OCI-M1 (cell line): Measurements from ENCODE around the gene GALNT18.

ENCODE experiments used
- DNase-seq: peaks from one replicate; lab custom pipeline; 2025; lab: John Stamatoyannopoulos, UW

Gene GALNT18

GRCh38 chr11:11586465-11586864 is 35.3 kb downstream of the GALNT18 start:
- no peak for DNase-seq

GRCh38 chr11:11584937-11585336 is 36.9 kb downstream of the GALNT18 start:
- DNase-seq: no peak

GRCh38 chr11:11584530-11584810 is 37.3 kb downstream of the GALNT18 start:
- DNase-seq: no peak

- peak; percentile 66 for DNase-seq
Observed at GRCh38 chr11:11583801-11584529, 37.8 kb downstream of the GALNT18 start.

- peak; percentile 0 for DNase-seq
Observed at GRCh38 chr11:11582011-11582701, 39.6 kb downstream of the GALNT18 start.

GRCh38 chr11:11581481-11581880 is 40.3 kb downstream of the GALNT18 start:
- no peak for DNase-seq

GRCh38 chr11:11580841-11581411 is 40.9 kb downstream of the GALNT18 start:
- no peak for DNase-seq

- DNase-seq: no peak
Observed at GRCh38 chr11:11580012-11580411, 41.8 kb downstream of the GALNT18 start.

GRCh38 chr11:11579012-11579988 is 42.5 kb downstream of the GALNT18 start:
- DNase-seq: no peak

- no peak for DNase-seq
Observed at GRCh38 chr11:11577932-11578911, 43.6 kb downstream of the GALNT18 start.

- no peak for DNase-seq
Observed at GRCh38 chr11:11577251-11577855, 44.5 kb downstream of the GALNT18 start.

- no peak for DNase-seq
Observed at GRCh38 chr11:11574373-11575287, 47.2 kb downstream of the GALNT18 start.

GRCh38 chr11:11572386-11572785 is 49.4 kb downstream of the GALNT18 start:
- DNase-seq: no peak

- no peak for DNase-seq
Observed at GRCh38 chr11:11571893-11572292, 49.9 kb downstream of the GALNT18 start.

GRCh38 chr11:11570823-11571222 is 51.0 kb downstream of the GALNT18 start:
- no peak for DNase-seq

- no peak for DNase-seq
Observed at GRCh38 chr11:11569936-11570491, 51.8 kb downstream of the GALNT18 start.

GRCh38 chr11:11568651-11569229 is 53.1 kb downstream of the GALNT18 start:
- no peak for DNase-seq

- DNase-seq: no peak
Observed at GRCh38 chr11:11567936-11568650, 53.7 kb downstream of the GALNT18 start.
